ENCODE measurements around the gene MAP3K15.

GRCh38 chrX:19388741-19389140, 126.6 kb downstream of the MAP3K15 start:
- TF ChIP-seq ZNF747 (CRISPR knock-in tag; IDR thresholded peaks at IDR 0.05; ENCODE audit: borderline replicate concordance) (no peak), ZNF280B (CRISPR knock-in tag; IDR thresholded peaks at IDR 0.05; ENCODE audit: borderline replicate concordance) (no peak), CTCF (CRISPR knock-in tag; IDR thresholded peaks at IDR 0.05) (no peak), NR2C2 (CRISPR knock-in tag; IDR thresholded peaks at IDR 0.05; ENCODE audit: borderline replicate concordance) (no peak), ZHX1 (CRISPR knock-in tag; IDR thresholded peaks at IDR 0.05; ENCODE audit: low read depth) (no peak), JUN (CRISPR knock-in tag; IDR thresholded peaks at IDR 0.05) (no peak), FOSL1 (CRISPR knock-in tag; IDR thresholded peaks at IDR 0.05; ENCODE audit: borderline replicate concordance) (no peak), JUND (CRISPR knock-in tag; IDR thresholded peaks at IDR 0.05) (no peak), ZNF547 (CRISPR knock-in tag; IDR thresholded peaks at IDR 0.05) (no peak), TRIM24 (CRISPR knock-in tag; IDR thresholded peaks at IDR 0.05) (no peak), EP300 (IDR thresholded peaks at IDR 0.05; ENCODE audit: low read depth in 2 of 2, low read length in 2 of 2) (no peak), EP300 (CRISPR knock-in tag; IDR thresholded peaks at IDR 0.05; ENCODE audit: borderline replicate concordance) (no peak)
